GM18508 (cell line): ENCODE measurements around the gene EFCAB8.
"Not testable (repeated sequence)": the region's sequence is repeated elsewhere in the genome, so short reads cannot be mapped to it uniquely, and the experiment has no call there.

ENCODE experiments used
- ATAC-seq: cut with Tn5 transposase; IDR thresholded peaks from one replicate; pipeline ENCODE4 v1.9.1; 2021; ENCODE audit warnings: moderate number of reproducible peaks; ENCODE audit not compliant: insufficient read depth, unreplicated experiment

EFCAB8 gene

DNA sequence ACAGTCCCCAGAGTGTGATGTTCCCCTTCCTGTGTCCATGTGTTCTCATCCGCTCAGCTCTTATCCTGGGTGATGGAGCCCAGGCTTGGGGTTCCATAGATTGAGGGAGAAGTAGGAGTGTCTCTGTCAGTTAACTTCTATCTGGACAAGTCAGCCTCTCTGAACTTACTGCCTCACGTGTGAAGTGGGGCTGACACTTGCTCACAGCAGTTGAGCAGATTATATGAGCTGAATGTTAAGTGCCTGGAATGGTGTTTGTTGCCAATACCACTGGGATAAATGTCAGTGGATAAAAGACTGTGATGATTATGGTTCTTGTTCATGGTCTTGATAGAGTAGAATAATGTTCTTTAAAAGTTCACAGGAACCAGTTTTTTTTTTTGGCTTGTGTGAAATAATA, 17.1 kb upstream of the EFCAB8 start:
- no peak for ATAC-seq

DNA sequence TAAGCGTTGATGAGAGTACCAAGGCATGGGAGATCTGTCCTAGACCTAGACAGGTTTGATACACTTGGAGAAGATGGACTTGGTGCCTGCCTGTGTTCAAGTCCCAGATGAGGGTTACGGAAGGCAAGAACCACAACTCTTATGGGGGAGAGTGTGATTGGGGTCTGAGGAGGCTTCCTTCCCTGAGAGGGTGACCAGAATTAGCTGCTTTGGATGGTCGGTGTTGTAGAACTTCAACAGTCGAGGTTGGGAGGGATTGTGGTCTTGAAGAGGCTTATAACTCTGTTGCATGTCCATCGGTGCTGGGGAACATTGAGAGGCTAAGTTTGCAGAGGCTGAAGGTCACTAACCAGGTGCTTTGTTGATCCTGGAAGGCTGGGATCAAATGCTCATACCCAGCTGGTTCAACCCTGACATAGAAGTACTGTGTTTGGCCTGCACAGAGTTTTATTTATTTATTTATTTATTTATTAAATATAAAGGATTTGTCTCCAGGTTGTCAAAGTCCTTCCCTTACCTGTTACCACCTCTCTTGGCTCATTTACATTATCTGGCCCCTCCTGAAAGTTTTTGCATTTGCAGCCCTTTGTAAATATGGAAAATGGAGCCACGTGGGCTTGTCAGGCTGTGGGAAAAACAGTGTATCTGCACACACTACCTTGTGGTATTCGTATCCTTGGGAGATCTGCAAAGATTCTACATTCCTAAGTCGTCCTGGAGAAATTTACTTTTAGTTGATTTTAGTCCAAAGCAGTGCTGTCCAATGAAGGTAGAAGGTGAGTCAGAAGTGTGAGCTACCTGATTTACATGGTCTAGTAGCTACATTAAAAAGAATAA, 15.8 kb upstream of the EFCAB8 start:
- ATAC-seq = no peak

DNA sequence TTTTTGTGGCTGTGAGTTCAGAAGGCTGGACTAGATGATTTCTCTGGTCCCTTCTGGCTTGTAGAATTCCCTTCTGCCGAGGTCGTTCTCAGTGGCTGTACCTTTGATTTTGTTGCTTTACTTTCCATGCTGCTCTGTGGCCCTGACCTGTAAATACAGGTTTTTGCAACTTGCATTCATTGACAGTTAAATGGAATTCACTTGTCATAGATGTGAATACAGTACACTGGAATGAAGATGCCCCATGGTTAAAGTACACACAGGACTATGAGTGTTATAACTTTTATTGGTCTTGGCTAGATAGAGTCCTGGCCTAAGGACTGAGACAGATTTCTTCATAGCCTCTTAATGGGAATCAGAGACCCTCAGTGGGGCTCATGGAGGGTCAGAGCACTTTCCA, 12.9 kb upstream of the EFCAB8 start:
- ATAC-seq = no peak

DNA sequence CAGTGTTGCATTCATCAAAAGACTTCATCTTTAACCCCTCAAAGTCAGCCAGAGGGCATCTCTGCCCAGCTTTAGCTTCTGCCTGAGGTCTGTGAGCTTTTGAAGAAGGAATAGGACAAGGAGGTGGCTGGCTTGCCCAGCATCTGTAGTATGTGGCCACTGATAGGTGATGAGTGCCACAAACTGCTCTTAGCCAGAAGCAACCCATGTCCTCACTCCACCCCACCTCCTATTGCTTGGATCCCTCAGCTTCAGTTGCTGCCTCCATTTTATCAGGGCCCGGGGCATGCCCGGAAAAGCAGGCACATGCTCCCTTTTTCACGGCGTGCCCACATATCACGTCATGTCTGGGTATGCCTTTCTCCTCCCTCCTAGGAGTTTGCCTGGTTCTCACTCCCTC, 11.9 kb upstream of the EFCAB8 start:
- no peak for ATAC-seq

DNA sequence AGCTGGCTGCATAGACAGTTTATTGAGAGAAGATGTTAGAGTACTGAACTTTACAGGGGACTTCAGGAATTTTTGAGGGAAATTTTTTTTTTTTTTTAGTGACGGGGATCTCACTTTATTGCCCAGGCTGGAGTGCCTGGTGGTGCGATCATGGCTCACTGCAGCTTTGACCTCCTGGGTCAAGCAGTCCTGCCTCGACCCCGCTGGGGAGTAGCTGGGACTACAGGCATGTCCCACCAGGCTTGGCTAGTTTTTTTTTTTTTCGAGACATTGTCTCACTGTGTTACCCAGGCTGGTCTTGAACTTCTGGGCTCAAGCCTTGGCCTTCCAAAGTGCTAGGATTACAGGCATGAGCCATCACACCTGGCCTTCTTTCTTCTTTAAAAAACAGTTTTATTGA, 10.8 kb upstream of the EFCAB8 start:
- no peak for ATAC-seq

DNA sequence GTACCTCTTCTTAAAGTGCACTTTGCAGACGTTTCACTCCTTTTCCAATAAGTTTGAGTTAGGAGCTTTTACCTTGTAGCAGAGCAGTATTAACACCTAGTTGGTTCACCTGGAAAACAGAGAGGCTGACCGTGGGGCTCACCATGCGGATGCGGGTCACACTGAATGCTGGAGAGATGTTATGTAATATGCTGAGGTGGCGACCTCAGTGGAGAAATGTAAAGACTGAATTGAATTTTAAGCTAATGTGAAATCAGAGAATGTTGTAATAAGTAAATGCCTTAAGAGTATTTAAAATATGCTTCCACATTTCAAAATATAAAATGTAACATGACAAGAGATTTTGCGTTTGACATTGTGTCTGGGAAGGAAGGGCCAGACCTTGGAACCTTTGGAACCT, 9.9 kb upstream of the EFCAB8 start:
- no peak for ATAC-seq

DNA sequence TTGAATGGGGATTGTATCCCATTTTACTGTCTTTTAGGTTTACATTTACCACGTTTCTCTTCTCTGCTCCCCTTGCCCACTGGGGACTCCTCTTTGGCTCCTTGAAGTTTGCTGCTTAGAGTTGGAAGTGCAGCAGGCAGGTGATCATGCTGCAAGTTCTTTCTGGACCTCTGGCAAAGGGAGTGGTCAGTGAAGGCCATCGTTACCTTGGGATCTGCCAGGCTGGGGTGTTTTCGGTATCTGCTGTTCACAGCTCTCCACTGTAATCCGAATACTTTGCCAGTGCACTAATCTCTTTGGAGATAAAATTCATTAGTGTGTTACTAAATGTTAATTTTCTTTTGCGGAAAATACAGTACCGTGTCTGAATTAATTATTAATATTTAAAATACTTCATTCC, 9.1 kb upstream of the EFCAB8 start:
- ATAC-seq = no peak

DNA sequence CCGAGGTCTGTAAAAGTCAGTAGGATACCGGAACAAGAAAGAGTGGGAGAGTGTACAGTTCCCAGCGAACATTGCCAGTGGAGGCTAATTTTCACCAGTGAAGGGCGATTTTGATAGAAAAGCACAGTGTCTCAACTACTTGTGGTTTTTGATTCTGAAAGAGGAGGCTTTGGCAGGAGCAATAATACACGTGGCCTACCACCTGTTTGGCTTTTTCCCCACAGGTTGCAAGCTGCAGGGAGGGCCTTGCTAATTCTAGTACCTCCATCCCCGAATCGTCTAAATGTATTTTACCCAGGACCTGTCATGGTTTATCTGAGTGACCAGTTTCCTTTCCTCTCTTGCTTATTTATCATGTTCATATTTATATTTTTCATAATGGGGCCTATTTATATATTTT, 3.3 kb upstream of the EFCAB8 start:
- no peak for ATAC-seq

DNA sequence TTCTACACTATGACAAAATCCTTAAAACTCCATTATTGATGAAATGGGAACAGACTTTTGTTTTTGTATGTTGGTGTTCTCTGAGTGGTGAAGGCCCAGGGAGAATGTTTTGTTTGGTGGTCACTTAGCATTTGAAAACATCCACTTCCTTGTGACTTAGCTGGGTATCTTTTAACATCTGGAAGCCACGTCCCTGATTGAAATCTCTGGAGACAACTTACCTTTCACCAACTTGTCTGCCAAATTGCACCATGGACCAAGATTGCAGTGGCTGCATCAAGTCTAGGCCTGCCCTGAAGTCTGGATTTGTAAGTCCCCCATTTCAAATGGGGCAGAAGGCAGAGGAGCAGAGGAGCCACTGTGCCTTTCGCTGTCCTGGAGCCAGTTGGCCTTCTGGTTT, 534 bp upstream of the EFCAB8 start:
- no peak for ATAC-seq

DNA sequence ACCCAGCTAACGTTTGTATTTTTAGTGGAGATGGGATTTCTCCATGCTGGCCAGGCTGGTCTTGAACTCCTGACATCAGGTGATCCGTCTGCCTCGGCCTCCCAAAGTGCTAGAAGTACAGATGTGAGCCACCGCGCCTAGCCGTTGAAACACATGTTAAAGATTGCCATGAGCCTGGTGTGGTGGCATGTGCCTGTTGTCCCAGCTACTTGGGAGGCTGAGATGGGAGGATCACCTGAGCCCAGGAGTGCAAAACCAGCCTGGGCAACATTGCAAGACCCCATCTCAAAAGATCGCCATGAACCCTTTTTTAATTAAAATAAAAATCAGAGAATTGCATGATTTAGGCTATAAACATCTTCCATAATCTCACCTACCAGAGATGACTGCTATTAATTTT, 2.7 kb downstream of the EFCAB8 start:
- ATAC-seq = no peak

DNA sequence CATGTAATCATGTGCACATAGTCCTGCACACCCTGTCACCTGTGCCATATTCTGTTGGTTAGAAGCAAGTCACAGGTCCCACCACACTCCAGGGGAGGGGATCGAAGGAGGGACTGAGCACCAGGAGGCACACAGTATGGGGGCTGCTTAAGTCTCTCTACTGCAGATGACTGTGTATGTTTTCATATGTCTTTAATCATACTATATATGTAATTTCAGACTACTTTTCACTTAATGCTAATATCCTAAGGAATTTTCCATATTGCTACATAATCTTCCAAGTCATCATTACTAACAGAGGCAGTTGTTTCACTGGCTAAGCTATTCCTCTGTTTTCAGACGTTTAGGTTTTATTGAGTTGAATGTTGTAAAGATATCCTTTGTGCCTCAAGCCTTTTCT, 10.8 kb downstream of the EFCAB8 start:
- no peak for ATAC-seq

DNA sequence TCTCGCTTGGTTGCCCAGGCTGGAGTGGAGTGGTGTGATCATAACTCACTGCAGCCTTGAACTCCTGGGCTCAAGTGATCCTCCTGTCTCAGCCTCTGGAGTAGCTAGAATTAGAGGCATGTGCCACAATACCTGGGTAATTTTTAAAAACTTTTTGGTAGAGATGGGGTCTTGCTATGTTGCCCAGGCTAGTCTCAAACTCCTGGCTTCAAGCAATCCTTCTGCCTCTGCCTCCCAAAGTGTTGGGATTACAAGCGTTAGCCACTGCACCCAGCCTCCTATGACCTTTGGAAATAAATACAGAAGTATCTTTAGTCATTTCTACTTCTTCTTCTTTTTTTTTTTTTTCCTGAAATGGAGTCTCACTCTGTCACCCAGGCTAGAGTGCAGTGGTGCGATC, 11.8 kb downstream of the EFCAB8 start:
- ATAC-seq = not testable (repeated sequence)

DNA sequence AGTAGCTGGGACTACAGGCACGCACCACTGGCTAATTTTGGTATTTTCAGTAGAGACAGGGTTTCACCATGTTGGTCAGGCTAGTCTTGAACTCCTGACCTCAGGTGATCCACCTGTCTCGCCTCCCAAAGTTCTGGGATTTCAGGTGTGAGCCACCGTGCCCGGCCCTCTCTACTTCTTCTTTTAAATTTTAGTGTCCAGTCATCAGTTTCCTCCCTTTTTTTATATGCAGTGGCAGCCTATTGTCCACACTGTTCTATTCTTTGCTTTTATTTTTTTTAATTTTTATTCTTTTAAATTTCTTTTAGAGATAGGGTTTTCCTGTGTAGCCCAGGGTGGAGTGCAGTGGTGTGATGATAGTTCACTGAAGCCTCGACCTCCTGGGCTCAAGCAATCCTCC, 12.3 kb downstream of the EFCAB8 start:
- ATAC-seq = no peak

DNA sequence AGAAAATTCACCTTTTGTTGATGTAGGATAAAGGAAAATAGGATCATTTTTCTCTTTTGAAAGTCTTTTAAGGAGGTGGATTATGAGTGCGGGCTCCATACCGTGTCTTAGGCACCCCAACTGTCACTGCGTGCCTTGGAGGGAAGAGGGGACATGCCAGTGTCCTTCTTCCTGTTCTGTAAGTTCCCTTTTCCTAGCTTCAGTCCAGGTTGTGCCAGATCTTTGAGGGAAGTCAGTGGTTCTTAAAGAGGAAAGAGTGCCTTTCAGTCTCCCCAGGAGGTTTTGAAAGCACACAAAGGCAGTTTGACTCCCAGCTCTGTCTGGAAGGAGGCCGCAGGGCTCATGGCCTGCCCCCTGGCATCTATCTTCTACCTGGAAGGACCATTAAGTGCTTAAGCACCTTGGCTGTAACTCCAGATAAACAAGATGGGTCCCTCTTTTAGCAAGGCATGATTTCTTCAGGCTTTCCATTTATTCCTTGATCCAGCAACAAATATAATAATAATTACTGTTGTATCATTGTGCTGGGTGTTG, 13.0 kb downstream of the EFCAB8 start:
- no peak for ATAC-seq

DNA sequence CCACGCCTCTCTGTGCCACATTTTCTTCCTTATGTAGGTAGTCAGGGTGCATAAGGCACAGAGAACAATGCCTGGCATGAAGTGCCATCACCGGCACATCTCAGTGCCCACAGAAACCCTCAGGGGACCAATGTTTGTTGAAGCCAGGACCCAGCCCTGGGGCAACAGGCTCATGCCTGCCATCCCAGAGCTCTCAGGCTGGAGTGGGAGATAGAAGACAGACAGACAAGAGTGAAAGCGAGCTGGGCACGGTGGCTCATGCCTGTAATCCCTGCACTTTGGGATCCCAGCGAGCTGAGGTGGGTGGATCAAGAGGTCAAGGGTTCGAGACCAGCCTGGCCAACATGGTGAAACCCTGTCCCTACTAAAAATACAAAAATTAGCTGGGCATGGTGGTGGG, 13.5 kb downstream of the EFCAB8 start:
- no peak for ATAC-seq

DNA sequence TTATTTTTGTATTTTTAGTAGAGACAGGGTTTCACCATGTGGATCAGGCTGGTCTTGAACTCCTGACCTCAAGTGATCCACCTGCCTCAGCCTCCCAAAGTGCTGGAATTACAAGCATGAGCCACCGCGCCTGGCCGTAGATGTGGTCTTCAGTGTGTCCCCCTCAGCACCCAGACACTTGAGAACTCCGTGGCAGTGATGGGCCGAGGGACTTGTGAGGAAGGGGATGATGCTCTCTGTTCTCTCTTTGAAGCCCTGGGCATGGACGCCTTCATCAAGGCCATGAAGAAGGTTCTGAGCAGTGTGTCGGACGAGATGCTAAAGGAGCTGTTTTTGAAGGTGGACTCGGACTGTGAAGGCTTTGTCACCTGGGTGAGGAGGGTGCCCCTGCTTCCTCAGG, 16.9 kb downstream of the EFCAB8 start:
- no peak for ATAC-seq

DNA sequence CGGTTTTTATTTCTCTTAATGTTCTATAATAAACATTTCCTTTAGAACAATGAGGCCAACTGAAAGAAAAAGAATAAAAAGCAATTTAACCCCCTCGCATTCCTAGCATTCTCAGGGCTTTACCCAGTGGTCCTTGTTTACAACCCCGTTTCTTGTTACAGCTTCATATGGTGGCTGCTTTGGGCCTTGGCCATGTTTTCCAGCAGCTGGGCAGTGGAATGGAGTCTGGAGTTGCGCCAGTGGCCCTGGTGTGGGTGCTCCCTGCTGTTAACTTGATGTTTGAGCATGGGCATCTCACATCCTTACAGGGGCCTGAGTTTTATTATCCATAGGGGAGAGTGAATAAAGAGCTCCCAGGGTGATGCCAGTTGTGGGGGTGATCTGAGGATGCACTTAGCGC, 18.8 kb downstream of the EFCAB8 start:
- ATAC-seq = no peak

DNA sequence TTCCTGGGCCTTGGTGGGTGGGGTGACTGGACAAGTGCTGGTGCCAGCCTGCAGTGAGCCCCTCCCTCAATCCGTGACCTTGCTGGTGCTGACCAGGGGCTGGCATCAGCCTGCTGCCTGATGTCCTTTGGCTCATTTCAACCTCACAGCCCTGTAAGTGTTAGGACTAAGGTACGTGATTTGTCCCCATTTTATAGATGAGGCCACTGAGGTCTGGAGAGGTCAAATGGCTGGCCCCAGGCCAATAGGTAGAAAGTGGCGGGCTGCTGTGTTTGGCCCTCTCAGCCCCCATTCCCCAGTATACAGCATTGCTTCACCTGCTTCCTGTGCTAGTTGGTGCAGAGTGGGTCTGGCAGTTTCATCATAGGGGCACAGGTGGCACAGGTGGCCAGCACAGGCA, 20.1 kb downstream of the EFCAB8 start:
- no peak for ATAC-seq

DNA sequence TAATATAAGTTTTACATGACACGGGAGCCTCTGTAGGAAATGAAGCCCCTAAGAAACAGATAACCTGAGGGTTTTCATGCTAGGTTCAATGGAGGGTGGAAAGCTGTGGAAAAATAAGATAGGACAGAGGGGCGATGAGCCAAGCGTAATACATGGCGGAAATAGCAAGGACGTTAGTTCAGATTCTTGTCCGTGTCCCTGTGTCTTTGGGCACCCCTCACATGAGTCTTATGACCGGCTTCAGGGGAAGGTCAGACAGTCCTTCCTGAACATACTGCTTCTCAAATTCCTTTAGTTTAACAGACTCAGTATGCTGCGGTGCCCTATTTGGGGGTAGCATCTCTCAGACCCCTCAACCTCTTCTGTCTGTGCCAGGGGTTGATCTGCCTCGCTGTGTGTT, 20.8 kb downstream of the EFCAB8 start:
- no peak for ATAC-seq

DNA sequence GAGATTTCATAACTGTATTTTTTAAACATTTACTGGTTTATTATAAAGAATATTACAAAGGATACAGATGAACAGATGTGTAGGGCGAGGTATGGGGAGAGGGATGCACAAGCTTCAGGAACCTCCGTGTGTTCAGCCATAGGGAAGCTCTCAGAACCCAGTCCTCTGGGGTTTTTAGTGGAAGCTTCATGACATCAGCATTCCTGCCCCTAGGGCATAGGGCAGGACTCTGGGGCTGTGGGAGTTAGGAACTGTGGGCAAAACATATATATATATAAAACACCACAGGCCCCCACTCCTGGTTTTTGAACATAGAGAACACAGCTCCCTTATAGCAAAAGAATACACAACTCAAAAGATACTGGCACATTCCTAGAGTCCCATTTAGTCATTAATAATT, 21.9 kb downstream of the EFCAB8 start:
- ATAC-seq = no peak

DNA sequence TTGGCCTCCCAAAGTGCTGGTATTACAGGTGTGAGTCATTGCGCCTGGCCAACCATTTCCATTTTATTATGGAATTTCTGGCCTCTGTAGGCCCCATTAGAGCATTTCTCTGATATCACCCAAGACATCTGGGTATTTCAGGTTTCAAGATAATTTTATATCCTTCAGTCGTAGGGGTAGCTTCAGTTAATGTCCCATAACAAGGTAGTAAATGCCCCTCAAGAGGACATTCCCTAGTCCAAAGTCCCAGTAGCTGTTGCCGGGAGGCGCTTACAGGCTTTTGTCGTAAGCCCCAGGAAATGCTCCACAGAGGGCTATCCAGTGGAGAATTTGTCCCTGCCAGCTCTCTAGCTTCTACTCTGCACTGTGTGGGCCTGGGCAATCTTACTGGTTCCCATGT, 24.4 kb downstream of the EFCAB8 start:
- ATAC-seq = no peak

DNA sequence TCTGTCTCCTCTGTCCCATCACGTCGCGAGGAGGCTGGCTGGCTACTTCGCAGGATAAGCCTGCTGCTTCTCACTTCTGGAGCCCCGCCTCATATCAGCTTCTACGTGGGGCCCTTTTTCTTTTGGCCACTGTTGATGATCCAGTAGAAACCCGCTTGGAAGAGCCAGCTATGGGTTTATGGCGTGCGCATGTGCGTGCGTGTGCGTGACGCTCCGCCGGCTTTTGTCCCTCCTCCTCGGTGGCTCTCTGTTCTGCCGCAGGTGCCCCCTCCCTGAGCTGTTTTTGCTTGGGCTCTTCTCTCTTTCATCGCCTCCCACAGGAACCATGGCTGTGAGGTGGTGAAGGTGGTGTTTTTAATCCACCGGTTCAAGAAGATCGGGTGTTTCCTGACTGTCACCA, 26.5 kb downstream of the EFCAB8 start:
- ATAC-seq = no peak
